Measurements from ENCODE around the gene MMP25.

The MMP25 gene

DNA sequence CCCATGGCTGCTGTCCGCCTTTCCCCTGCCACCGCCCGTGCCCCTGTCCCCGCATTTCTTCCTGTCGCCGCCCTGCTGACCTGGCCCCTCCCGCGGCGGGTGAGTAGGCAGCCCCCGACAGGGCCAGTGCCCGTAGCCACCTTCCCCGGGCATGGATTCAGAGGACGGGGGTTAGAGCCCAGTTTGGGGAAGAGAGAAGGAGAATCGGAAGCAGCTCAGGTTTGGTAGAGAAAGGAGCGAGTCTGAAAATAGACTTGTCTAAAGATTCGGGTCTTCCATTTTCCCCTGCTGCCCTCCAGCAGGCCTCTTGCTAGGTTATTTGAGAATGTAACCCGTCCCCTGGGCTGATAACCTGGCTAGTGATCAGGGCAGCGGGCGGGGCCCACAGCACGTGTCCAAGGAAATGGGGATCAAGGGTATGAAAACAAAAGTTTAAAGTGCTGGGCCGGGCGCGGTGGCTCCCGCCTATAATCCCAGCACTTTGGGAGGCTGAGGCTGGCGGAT lies 41.5 kb upstream of the MMP25 start:
- TF ChIP-seq, protein P1, sequence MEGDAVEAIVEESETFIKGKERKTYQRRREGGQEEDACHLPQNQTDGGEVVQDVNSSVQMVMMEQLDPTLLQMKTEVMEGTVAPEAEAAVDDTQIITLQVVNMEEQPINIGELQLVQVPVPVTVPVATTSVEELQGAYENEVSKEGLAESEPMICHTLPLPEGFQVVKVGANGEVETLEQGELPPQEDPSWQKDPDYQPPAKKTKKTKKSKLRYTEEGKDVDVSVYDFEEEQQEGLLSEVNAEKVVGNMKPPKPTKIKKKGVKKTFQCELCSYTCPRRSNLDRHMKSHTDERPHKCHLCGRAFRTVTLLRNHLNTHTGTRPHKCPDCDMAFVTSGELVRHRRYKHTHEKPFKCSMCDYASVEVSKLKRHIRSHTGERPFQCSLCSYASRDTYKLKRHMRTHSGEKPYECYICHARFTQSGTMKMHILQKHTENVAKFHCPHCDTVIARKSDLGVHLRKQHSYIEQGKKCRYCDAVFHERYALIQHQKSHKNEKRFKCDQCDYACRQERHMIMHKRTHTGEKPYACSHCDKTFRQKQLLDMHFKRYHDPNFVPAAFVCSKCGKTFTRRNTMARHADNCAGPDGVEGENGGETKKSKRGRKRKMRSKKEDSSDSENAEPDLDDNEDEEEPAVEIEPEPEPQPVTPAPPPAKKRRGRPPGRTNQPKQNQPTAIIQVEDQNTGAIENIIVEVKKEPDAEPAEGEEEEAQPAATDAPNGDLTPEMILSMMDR (IDR thresholded peaks at IDR 0.05; ENCODE audit: low read depth, low read length): no peak
- no peak for DNase-seq (ENCODE audit: extremely low read depth, low read depth)

DNA sequence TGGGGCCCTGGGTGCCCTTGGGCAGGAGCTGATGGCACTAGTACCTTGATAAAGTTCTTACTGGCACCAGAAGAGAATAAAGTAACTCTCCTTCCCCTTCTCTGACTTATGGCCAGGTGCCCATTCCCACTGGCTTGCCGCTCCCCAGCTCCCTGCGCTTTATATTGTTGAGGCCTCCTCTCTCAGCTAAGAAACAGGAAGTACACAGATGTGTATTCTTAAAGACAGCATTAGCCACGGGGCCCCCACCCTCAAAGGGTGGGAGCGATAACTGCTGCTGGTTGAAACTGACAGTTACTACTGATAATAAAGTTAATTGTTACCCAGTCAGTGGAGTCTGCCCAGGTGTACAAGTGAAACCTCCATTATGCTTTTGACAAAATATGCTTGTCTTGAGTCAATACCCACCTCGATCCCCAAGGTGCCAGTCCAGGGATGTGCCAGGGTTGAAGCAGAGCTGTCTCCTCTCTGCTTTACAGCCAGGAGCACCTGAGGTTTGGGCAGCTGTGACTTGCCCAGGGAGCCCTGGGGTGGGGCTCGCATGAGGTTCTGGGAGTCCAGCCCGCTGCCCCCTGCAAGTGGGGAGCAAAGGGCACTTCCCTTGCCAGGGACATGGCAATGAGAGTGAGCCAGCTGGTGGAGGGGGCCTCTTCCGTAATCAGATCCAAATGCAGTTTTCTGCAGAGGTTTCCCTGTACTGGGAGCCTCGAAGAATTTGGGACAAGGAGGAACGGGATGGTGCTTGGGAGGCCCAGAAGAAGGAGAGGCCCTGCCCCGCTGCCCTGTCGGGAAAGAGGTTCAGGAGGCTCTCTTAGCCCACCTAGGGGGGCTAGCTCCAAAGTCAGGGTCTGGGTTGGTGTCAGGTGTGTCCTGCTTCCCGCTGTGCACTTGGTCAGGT lies 39.1 kb upstream of the MMP25 start:
- DNase-seq (ENCODE audit: extremely low read depth, low read depth): no peak
- TF ChIP-seq, protein P1 (IDR thresholded peaks at IDR 0.05; ENCODE audit: low read depth, low read length): no peak

DNA sequence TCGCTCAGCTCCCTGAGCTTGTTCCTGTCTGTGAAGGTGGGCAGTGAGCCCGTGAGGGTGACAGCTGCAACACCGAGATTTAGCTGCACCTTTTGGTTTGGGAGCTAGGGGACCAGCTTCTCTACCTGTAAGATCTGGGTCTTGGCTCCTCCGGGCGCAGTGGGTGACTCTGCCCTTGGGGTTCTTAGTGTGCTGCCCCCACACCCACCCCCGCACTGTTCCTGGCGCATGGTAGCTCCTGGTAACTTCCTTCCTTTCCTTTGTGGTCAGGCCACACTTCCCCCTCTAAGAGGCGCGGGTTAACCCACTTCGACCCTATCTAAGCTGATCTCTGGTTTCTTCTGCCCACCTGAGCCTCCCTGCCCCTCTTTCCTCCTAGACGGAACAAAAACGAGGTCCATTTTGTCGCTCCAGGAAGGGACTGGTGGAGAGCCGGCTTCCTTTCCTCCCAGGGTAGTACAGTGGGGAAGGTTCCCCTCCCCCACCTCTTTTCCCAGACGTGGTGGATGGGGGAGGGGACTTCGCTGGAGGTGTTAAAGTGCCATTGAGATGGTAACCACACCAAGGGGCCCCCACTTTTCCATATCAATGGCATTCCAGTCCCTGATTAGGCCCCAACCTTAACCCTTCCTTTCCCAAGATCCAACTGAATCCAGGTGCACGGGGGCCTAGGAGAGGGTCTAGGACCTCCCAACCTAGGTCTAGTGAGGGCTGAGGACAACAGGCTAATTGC lies 38.2 kb upstream of the MMP25 start:
- DNase-seq (ENCODE audit: extremely low read depth, low read depth): no peak
- TF ChIP-seq, protein P1 (IDR thresholded peaks at IDR 0.05; ENCODE audit: low read depth, low read length): no peak

DNA sequence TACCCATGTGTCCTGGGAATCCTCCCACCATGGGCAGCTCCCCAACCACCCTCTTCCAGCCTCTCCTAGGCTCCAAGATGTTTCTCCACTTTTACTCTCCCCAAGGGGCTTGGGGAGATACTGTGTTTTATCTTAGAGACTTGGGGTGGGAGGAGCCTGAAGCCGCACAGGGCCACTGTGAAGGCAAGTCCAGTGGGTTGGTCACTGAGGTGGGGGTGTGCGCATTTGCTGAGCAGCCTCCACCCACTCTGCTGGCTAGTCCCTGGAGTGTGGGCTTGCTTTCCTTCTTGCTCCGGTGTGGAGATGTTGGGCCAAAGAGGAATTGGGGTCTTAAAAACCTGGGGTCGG lies 37.7 kb upstream of the MMP25 start:
- DNase-seq (ENCODE audit: extremely low read depth, low read depth): no peak
- TF ChIP-seq, protein P1 (IDR thresholded peaks at IDR 0.05; ENCODE audit: low read depth, low read length): no peak

DNA sequence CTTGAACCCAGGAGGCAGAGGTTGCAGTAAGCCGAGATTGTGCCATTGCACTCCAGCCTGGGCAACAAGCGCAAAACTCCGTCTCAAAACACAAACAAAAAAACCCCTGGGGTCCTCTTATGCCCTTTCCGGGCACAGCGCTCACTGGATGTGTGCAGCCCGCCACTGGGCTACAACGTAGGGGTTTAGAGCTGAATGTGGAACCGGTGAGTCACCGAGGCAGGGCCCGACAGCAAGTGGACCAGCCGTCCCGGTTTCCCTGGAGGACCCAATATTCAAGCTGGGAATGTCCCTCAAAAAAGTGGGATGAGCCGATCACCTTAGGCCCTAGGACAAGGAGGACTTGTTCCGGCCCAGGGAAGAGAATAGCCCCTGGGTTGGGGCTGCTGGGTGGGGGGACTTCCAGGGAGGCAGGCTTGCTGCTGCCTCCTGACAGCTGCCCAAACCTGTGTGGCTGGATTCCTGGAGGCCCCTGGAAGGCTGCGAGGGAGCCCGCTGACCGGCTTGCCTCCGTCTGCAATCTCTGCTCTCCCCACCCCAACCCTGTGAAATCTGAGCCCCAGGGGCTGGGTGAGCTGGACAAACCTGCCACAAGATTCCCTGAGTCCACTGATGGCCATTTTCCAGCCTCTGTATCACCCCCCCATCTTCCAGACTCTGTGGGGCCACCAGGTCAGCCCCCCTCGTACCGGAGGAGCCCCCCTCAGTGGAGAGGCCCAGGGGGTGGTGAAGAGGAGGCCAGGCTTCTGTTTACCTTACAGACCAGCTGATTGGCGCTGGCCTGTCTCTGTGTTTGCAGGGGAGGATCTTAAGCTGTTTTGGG lies 36.6 kb upstream of the MMP25 start:
- no peak for DNase-seq (ENCODE audit: extremely low read depth, low read depth)
- TF ChIP-seq, protein P1 (IDR thresholded peaks at IDR 0.05; ENCODE audit: low read depth, low read length): no peak

DNA sequence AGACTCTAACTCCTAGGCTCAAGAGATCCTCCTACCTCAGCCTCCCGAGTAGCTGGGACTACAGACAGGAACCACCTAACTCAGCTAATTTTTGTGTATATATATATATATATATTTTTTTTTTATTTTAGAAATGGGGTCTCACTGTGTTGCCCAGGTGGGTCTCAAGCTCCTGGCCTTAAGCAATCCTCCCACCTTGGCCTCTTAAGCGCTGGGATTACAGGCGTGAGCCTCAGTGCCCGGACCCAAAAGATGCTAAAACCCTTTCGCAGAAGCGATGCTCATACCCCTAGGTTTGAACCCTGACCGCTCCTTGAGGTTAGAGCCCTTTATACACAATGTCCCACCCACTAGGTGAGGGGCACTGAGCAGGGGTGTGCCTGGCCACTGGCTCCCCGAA lies 35.9 kb upstream of the MMP25 start:
- DNase-seq (ENCODE audit: extremely low read depth, low read depth): no peak
- TF ChIP-seq, protein P1 (IDR thresholded peaks at IDR 0.05; ENCODE audit: low read depth, low read length): no peak
